Measurements from ENCODE around the gene RAD9A. TPM values are rescaled to one million over a fixed set of nuclear protein-coding genes. Genes with fewer than 3 reads are reported as not detected.

The RAD9A gene
- polyA plus RNA-seq, 1 of the 3 experiments (the other 2 are of a cell fraction) = 22.3 TPM

- ChIA-PET POLR2A (interaction anchor here (0.9 to 1.4 kb wide), 2 partner anchors 18 to 134 kb away, joined by 3 to 4 read pairs; partner anchors contain the start of gene RAD9A), CTCF (interaction anchor here (0.9 to 19.7 kb wide), 9 partner anchors 8 to 112 kb away, joined by 3 to 955 read pairs (median 5); partner anchors contain the start of genes POLD4 and RAD9A)
- DNase-seq = peak; percentile 69
- Histone ChIP-seq H3K79me2 (ENCODE audit: insufficient read depth) (peaks cover 44% of the 10 kb centered on the region), H3K4me1 (ENCODE audit: control insufficient read depth in 1 of 2, insufficient read depth in 2 of 2, low read depth in 1 of 2, low read length in 1 of 2) (peaks cover 37 to 45% of the 10 kb centered on the region in 2 experiments; a peak in 3 of 4 replicates), H3K4me3 (ENCODE audit: low read depth in 2 of 2, low read length in 1 of 2) (peak overlapping the region; percentile 61 to 83), H3K4me2 (peak overlapping the region; percentile 77), H3K27me3 (ENCODE audit: insufficient read depth) (no peaks in the 10 kb centered on the region), H3F3A (replicated peaks; ENCODE audit: insufficient read depth) (peaks cover 20% of the 10 kb centered on the region), H3K9ac (peak overlapping the region; percentile 100), H3K36me3 (replicated peaks in 1 of 2; ENCODE audit: control insufficient read depth in 1 of 2, insufficient read depth in 2 of 2, low read length in 1 of 2) (no peaks in the 10 kb centered on the region), H3K9me3 (no peaks in the 10 kb centered on the region), H4K20me1 (ENCODE audit: insufficient read depth) (peaks cover 29% of the 10 kb centered on the region), H3K9me2 (no peaks in the 10 kb centered on the region), H2AFZ (ENCODE audit: low read depth) (no peak overlapping the region), H3K27ac (ENCODE audit: low read depth in 2 of 2, low read length in 1 of 2) (peak overlapping the region; percentile 67 to 96)
- 6% methylated on average over 35 of the region's 40 CpGs for WGBS (ENCODE audit: low lambda C conversion rate)
- TF ChIP-seq SIN3A (IDR thresholded peaks at IDR 0.05; ENCODE audit: borderline replicate concordance, low read depth, low read length) (no peak; the same call in 1 of the 2 replicates), CHD2 (IDR thresholded peaks at IDR 0.05; ENCODE audit: low read length, partially characterized antibody) (no peak), CTCF (IDR thresholded peaks at IDR 0.05) (peak; percentile 55), MAX (IDR thresholded peaks at IDR 0.05; ENCODE audit: low read depth) (peak; percentile 81; the same call in 1 of the 2 replicates), PBX3 (IDR thresholded peaks at IDR 0.05) (peak; percentile 56), RAD21 (IDR thresholded peaks at IDR 0.05; ENCODE audit: low read length) (peak; percentile 17; the same call in 1 of the 2 replicates), RFX5 (IDR thresholded peaks at IDR 0.05; ENCODE audit: low read length) (no peak), GABPA (IDR thresholded peaks at IDR 0.05; ENCODE audit: low read depth) (no peak), FOSL2 (IDR thresholded peaks at IDR 0.05; ENCODE audit: borderline replicate concordance, low read depth) (peak; percentile 84), MEF2A (IDR thresholded peaks at IDR 0.05; ENCODE audit: borderline replicate concordance, low read depth) (peak; percentile 55; the same call in 1 of the 2 replicates), NRF1 (IDR thresholded peaks at IDR 0.05; ENCODE audit: low read depth, low read length) (no peak), TAF1 (IDR thresholded peaks at IDR 0.05; ENCODE audit: borderline replicate concordance, low read depth, low read length) (peak; percentile 61), YY1 (IDR thresholded peaks at IDR 0.05; ENCODE audit: low read depth) (peak; percentile 41; the same call in 1 of the 2 replicates), MXI1 (IDR thresholded peaks at IDR 0.05; ENCODE audit: low read depth, low read length) (no peak), FOXM1 (IDR thresholded peaks at IDR 0.05; ENCODE audit: low read depth) (0 out of 2 replicates have a peak, but pooled peaks have one; percentile 40), IRF3 (IDR thresholded peaks at IDR 0.05; ENCODE audit: low read depth, low read length) (no peak), USF1 (IDR thresholded peaks at IDR 0.05; ENCODE audit: borderline replicate concordance, low read depth) (no peak), ZBTB33 (IDR thresholded peaks at IDR 0.05; ENCODE audit: borderline replicate concordance, low read depth) (0 out of 2 replicates have a peak, but pooled peaks have one; percentile 34), TEAD4 (IDR thresholded peaks at IDR 0.05; ENCODE audit: borderline replicate concordance, insufficient read depth) (peak; percentile 68), GATA2 (CRISPR knock-in tag; IDR thresholded peaks at IDR 0.05) (no peak), RXRA (IDR thresholded peaks at IDR 0.05; ENCODE audit: borderline replicate concordance, low read depth) (peak; percentile 95), USF2 (IDR thresholded peaks at IDR 0.05; ENCODE audit: borderline replicate concordance, low read depth, low read length) (no peak), FOXJ3 (CRISPR knock-in tag; IDR thresholded peaks at IDR 0.05) (no peak)
Measured at GRCh38 chr11:67373648-67374570, 17.9 kb upstream of the RAD9A start.
